Thyroid gland (tissue), 4 donors: Measurements from ENCODE around the gene SULT2B1. TPM values are rescaled to one million over a fixed set of nuclear protein-coding genes. Genes with fewer than 3 reads are reported as not detected.

Source experiments
- DNase-seq, 2 donors: peaks; one replicate each; pipeline ENCODE4 v3.0.0-alpha.2; 2019
- H3K27ac ChIP-seq, 3 donors: fragments of 200-600 bp; sonication (generic); 1 replicate in 2 of 3; 2 replicates in 1 of 3; pipeline ENCODE4 v1.5.1; 2016 to 2019; ENCODE audit warnings: mild to moderate bottlenecking in 1 of 3, moderate library complexity in 1 of 3
- H3K27me3 ChIP-seq: fragments of 200-600 bp; sonication (generic); one replicate; pipeline ENCODE4 v1.5.1; 2019
- H3K36me3 ChIP-seq, 2 donors: fragments of 200-600 bp; sonication (generic); one replicate each; pipeline ENCODE4 v1.5.1; 2016 to 2019
- H3K4me1 ChIP-seq, 2 donors: fragments of 200-600 bp; sonication (generic); one replicate each; pipeline ENCODE4 v1.5.1; 2017 to 2019
- H3K4me3 ChIP-seq, 3 donors: fragments of 200-600 bp; sonication (generic); replicated peaks in 1 of 3; 1 replicate in 2 of 3; 2 replicates in 1 of 3; pipeline ENCODE4 v1.5.1; 2016; ENCODE audit warnings: mild to moderate bottlenecking in 1 of 3
- H3K9me3 ChIP-seq: fragments of 200-600 bp; sonication (generic); one replicate; pipeline ENCODE4 v1.5.1; 2017
- POLR2A ChIP-seq, 2 donors: fragments of 450-650 bp; IDR thresholded peaks; one replicate each; pipeline ENCODE4 v1.6.1; 2017; ENCODE audit warnings: antibody characterized with exemption in 2 of 2, mild to moderate bottlenecking in 2 of 2, moderate library complexity in 1 of 2
- WGBS, 2 donors: methylation state at CpG; one replicate each; pipeline ENCODE4 v1.1.5; 2017; 5-methylcytosine and 5-hydroxymethylcytosine counted together
- intact Hi-C: fragments of 100-400 bp; cut with DNase I; formaldehyde crosslinking; loops from one replicate; pipeline ENCODE4 v1.15.1; 2023
- total RNA-seq, 4 donors: library from RNA; depleted of rRNA; stranded (reverse); fragments of >200 nt; gene quantifications; one replicate each; pipeline ENCODE4 v1.2.3, GENCODE V29; 2016
- TF ChIP-seq, protein P1 (sequence below), 6 experiments: fragments of 200-600 bp in 3 of 6; fragments of 450-650 bp in 3 of 6; sonication (generic) in 3 of 6; IDR thresholded peaks; one replicate each; pipeline ENCODE4 v1.5.1; 2016 to 2019; ENCODE audit warnings: antibody characterized with exemption in 6 of 6, mild to moderate bottlenecking in 2 of 6, inconsistent platforms in 1 of 6, moderate library complexity in 1 of 6

The SULT2B1 gene
- total RNA-seq, 4 donors from 2014 or later, result 0.54 to 0.88 (median 0.78) TPM; not detected in 1

DNA sequence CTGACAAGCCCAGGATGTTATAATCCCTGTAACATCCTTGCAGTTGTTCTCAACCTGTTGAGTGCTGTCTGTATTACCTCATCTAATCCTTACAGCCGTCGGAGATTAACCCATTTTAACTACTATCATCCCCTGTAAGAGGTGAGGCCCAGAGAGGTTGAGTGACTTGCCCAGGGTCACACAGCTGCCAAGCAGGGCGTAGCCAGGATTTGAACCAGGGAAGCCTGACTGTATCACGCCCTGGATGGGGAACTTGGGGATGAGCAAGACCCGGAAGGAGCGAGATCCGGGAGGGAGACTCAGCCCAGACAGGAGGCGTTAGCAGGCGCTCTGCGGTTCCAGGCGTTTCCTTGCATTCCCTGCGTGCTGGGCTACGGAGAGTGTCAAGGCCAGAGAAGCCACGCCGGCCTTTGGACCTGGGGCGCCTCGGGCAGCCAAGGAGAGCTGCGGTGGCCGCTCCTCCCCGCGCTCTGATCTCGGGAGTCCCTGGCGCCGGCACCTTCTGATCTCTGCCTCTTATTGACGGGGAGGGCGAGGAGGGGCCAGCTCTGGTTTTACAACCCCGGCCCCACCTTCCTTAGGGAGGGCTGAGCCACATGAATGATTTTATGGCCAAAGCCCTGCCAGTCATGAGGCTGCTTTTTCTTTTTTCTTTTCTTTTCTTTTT lies 6.2 kb downstream of the SULT2B1 start:
- peak; percentile 75 for DNase-seq
- intact Hi-C loops, result no loop called here
- Histone ChIP-seq H3K27ac (no peak overlapping the region), H3K9me3 (no peaks in the 10 kb centered on the region), H3K4me1 (peaks cover 9 to 22% of the 10 kb centered on the region in 2 donors), H3K4me3 (no peak overlapping the region), H3K27me3 (no peaks in the 10 kb centered on the region), H3K36me3 (no peaks in the 10 kb centered on the region)
- peak in 1 of 2 donors; percentile 15 for TF ChIP-seq POLR2A (IDR thresholded peaks at IDR 0.05)
- TF ChIP-seq, protein P1, sequence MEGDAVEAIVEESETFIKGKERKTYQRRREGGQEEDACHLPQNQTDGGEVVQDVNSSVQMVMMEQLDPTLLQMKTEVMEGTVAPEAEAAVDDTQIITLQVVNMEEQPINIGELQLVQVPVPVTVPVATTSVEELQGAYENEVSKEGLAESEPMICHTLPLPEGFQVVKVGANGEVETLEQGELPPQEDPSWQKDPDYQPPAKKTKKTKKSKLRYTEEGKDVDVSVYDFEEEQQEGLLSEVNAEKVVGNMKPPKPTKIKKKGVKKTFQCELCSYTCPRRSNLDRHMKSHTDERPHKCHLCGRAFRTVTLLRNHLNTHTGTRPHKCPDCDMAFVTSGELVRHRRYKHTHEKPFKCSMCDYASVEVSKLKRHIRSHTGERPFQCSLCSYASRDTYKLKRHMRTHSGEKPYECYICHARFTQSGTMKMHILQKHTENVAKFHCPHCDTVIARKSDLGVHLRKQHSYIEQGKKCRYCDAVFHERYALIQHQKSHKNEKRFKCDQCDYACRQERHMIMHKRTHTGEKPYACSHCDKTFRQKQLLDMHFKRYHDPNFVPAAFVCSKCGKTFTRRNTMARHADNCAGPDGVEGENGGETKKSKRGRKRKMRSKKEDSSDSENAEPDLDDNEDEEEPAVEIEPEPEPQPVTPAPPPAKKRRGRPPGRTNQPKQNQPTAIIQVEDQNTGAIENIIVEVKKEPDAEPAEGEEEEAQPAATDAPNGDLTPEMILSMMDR (IDR thresholded peaks at IDR 0.05), result no peak
- 19 to 27% methylated on average over 15 to 27 of the region's 27 CpGs for WGBS, 2 donors

DNA sequence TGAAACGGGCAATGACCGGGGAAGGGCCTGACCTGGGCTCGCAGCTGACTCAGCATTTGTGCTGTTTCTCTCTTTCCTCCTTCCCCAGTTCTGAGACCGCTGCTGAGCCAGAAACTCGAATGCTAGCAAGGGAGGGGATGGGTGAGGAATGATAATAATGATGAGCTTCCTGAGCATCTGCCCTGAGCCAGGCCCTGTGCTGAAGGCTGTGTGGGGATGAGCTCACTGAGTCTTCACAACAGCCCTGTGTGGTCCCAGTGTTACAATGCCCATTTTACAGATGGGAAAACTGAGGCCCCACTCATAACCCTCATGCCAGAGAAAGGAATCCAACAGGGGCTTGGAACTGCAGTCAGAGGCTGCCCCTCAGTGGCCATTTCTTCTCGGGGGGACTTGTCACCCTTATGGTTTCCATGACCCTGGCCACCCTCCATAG lies 8.1 kb downstream of the SULT2B1 start:
- H3K9me3 ChIP-seq, result no peaks in the 10 kb centered on the region
- H3K4me1 ChIP-seq, result peaks cover 4 to 6% of the 10 kb centered on the region in 2 donors
- H3K27me3 ChIP-seq, result no peaks in the 10 kb centered on the region
- intact Hi-C loops, result no loop called here
- TF ChIP-seq POLR2A (IDR thresholded peaks at IDR 0.05), result no peak
- TF ChIP-seq, protein P1 (IDR thresholded peaks at IDR 0.05), result no peak
- WGBS, 2 donors, result 83 to 85% methylated on average over 6 of the region's 6 CpGs
- no peak for DNase-seq
- no peaks in the 10 kb centered on the region for H3K36me3 ChIP-seq
- no peak overlapping the region for H3K4me3 ChIP-seq
- H3K27ac ChIP-seq, result no peak overlapping the region

DNA sequence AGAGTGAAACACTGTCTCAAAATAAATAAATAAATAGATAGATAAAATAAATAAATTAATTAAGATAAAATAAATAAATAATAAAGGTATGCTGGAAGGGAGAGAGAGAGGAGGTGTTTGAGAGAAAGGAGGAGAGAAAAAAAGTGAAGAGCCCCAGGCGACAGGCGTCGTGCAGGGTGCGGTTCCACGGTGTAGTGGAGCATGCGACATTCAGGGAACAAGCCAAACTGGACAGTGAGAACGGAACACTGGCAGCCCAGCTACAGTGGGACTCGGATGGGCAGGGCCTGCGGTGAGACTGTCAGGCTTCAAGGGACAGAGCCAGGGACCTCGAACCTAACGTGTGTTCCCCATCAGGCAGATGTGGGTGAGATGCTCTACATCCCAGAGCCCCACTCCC lies 9.4 kb downstream of the SULT2B1 start:
- no peaks in the 10 kb centered on the region for H3K9me3 ChIP-seq
- no peak overlapping the region for H3K27ac ChIP-seq
- peak in 1 of 2 donors; percentile 44 for DNase-seq
- no peak overlapping the region for H3K4me3 ChIP-seq
- peaks cover 4 to 6% of the 10 kb centered on the region in 2 donors for H3K4me1 ChIP-seq
- no peaks in the 10 kb centered on the region for H3K36me3 ChIP-seq
- WGBS, 2 donors, result 76 to 79% methylated on average over 11 of the region's 11 CpGs
- TF ChIP-seq, protein P1 (IDR thresholded peaks at IDR 0.05), result no peak
- TF ChIP-seq POLR2A (IDR thresholded peaks at IDR 0.05), result no peak
- H3K27me3 ChIP-seq, result no peaks in the 10 kb centered on the region
- intact Hi-C loops, result no loop called here

DNA sequence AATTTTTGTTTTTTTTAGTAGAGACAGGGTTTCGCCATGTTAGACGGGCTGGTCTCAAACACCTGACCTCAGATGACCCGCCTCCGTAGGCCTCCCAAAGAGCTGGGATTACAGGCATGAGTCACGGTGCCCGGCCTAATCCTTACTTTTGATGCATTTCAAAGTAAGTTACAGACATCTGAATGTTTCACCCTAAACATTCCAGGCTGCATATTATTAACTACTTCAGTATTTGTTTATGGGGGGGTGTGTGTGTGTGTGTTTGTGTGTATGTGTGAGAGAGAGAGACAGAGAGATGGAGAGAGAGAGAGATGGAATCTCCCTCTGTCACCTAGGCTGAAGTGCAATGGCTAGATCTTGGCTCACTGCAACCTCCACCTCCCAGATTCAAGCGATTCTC lies 13.1 kb downstream of the SULT2B1 start:
- 93 to 94% methylated on average over 7 of the region's 7 CpGs for WGBS, 2 donors
- intact Hi-C loops, result no loop called here
- Histone ChIP-seq H3K4me1 (peaks cover 20 to 26% of the 10 kb centered on the region in 2 donors), H3K4me3 (no peak overlapping the region), H3K27me3 (no peaks in the 10 kb centered on the region), H3K9me3 (no peaks in the 10 kb centered on the region), H3K27ac (no peak overlapping the region), H3K36me3 (no peaks in the 10 kb centered on the region)
- DNase-seq, result no peak
- TF ChIP-seq, protein P1 (IDR thresholded peaks at IDR 0.05), result no peak
- no peak for TF ChIP-seq POLR2A (IDR thresholded peaks at IDR 0.05)

DNA sequence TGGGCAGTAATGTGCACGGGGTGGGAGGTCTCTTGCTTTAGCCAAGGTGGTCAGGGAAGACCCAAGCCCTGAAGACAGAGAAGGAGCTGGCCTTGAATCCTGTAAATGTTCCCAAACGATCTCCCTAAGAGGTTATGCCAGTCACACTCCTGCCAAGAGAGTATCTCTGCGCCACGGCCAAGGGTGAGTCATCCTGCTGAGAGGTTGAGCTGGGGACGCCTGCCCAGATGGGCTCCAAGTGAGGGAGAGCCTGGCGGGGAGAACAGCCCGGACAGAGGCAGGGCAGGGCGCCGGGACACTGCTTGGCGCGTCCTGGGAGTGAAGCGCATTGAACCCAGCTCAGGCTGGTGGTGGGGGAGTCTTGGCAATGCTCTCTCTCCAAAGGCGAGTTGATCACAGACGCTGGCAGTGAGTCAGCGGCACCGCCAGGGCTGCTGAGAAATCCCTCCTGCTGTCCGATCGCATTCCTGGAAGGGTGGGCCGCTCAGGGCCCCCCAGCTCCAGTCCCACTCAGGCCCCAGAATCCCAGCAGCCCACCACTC lies 16.4 kb downstream of the SULT2B1 start:
- Histone ChIP-seq H3K36me3 (no peaks in the 10 kb centered on the region), H3K27ac (peak overlapping the region; percentile 83 to 92 (median 90)), H3K4me3 (no peak overlapping the region), H3K9me3 (no peaks in the 10 kb centered on the region), H3K4me1 (peaks cover 20 to 35% of the 10 kb centered on the region in 2 donors), H3K27me3 (no peaks in the 10 kb centered on the region)
- intact Hi-C loops, result no loop called here
- TF ChIP-seq, protein P1 (IDR thresholded peaks at IDR 0.05), result no peak
- peak in 1 of 2 donors; percentile 63 for TF ChIP-seq POLR2A (IDR thresholded peaks at IDR 0.05)
- 5 to 18% methylated on average over 12 to 17 of the region's 19 CpGs for WGBS, 2 donors
- peak; percentile 97 to 98 for DNase-seq
